Osteoblast (primary cell): Measurements from ENCODE around the gene ZNF878. TPM values are rescaled to one million over a fixed set of nuclear protein-coding genes. Genes with fewer than 3 reads are reported as not detected.

Source experiments
- small RNA-seq: library from RNA; depleted of rRNA; stranded (forward); fragments of <200 nt; gene quantifications from one replicate; pipeline ENCODE3, GENCODE V24; 2012
- total RNA-seq: library from RNA; depleted of rRNA; stranded (reverse); fragments of >200 nt; gene quantifications from 2 replicates; pipeline ENCODE4 v1.2.3, GENCODE V29; 2012

The ZNF878 gene
- total RNA-seq, 1 donor: 0.36 TPM

Small RNAs within 50 kb of the gene (small RNA-seq; reads per million reads assigned to genes)
- gene RF00019 (not detected), gene RNA5SP464 (not detected), gene RNA5SP465 (not detected), gene RNA5SP466 (not detected)

Other genes starting within 250 kb of the ZNF878 start
- gene ZNF440, start 238.7 kb downstream of the ZNF878 start, total RNA-seq: 10.6 and 11.2 TPM in 2 replicates
- 8.5 and 8.7 TPM in 2 replicates for gene ZNF439, start 204.2 kb downstream of the ZNF878 start, total RNA-seq
- gene ZNF69, start 165.2 kb downstream of the ZNF878 start, total RNA-seq: 14.1 and 14.8 TPM in 2 replicates
- 9.4 and 10.6 TPM in 2 replicates for gene ZNF700, start 127.9 kb downstream of the ZNF878 start, total RNA-seq
- gene ZNF763, start 87.9 kb downstream of the ZNF878 start, total RNA-seq: 2.5 and 2.9 TPM in 2 replicates
- gene ZNF433, start 17.3 kb downstream of the ZNF878 start, total RNA-seq: 4.1 and 5.1 TPM in 2 replicates
- 10.0 and 10.9 TPM in 2 replicates for gene ZNF844, start 11.8 kb upstream of the ZNF878 start, total RNA-seq
- gene ZNF20, start 87.4 kb upstream of the ZNF878 start, total RNA-seq: 6.9 and 9.4 TPM in 2 replicates
- 13.0 and 13.6 TPM in 2 replicates for gene ZNF625, start 103.8 kb upstream of the ZNF878 start, total RNA-seq
- 8.3 and 8.7 TPM in 2 replicates for gene ZNF136, start 110.1 kb upstream of the ZNF878 start, total RNA-seq
- gene ZNF44, start 241.9 kb upstream of the ZNF878 start, total RNA-seq: 10.0 and 11.2 TPM in 2 replicates